Measurements from ENCODE around the gene GSTT2.
"Not testable (repeated sequence)": the region's sequence is repeated elsewhere in the genome, so short reads cannot be mapped to it uniquely, and the experiment has no call there.

GSTT2 gene

GRCh38 chr22:23979557-23980240, at the start of gene GSTT2:
GSTT2 (plus strand) TSS chr22:23980134.
- not testable (repeated sequence) for DNase-seq

- no peak for DNase-seq
These were observed 41.5 kb upstream of the GSTT2 start for GRCh38 chr22:23938328-23939016.

DNA sequence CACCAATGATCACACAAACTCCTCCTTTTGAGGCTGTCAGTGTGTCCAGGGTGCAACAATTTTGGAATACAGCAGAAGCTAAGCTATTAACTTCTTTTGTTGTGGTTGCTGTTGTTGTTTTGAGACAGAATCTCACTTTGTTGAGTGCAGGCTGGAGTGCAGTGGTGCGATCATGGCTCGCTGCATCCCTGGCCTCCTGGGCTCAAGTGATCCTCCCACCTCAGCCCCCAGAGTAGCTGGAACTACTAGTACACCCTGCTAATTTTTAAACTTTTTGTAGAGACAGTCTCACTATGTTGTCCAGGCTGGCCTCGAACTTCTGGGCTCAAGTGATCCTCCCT, 40.9 kb upstream of the GSTT2 start:
- no peak for DNase-seq

- not testable (repeated sequence) for DNase-seq
These were observed 39.8 kb upstream of the GSTT2 start for GRCh38 chr22:23940166-23940565.

DNA sequence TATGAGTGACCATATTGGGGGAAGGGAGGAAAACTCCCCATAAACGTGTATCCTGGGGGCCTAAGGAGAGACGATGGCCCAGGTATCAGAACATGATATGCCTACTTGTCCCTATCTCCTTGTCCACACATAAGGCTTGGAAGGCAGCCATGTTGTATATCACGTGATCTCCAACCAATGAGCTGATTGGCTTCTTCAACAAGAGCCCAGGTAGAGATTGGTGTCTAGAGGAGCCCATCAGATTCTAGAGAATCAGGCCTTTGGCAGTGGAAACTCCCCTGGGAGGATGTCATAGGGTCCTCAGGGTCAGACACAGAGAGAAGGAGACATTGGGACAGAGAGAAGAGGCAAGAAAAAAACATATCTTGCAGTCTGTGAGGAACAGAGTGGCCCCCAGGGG, 32.5 kb upstream of the GSTT2 start:
- DNase-seq = not testable (repeated sequence)

GRCh38 chr22:23949764-23950163, 30.2 kb upstream of the GSTT2 start:
- DNase-seq = not testable (repeated sequence)

GRCh38 chr22:23951383-23951782, 28.6 kb upstream of the GSTT2 start:
- DNase-seq = not testable (repeated sequence)

GRCh38 chr22:23952794-23953405, 27.0 kb upstream of the GSTT2 start:
- not testable (repeated sequence) for DNase-seq

DNA sequence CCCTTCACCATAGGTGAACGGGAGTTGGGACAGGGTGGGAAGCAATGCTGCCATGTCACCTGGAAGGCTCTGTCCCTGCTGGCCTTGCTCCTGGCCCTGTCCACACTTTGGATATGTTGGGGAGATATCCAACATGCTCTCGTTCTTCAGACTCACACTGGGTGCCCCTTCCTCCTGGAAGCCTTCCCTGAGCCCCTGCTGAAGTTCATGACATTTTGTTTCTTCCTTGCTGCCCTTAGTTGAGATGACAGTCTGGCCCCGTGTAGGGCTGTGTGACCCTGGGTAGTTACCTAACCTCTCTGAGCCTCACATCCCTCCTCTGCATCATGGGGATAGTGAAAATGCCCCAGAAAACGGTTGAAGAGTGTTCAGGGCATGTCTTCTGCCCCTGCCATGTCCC, 26.4 kb upstream of the GSTT2 start:
- not testable (repeated sequence) for DNase-seq

DNA sequence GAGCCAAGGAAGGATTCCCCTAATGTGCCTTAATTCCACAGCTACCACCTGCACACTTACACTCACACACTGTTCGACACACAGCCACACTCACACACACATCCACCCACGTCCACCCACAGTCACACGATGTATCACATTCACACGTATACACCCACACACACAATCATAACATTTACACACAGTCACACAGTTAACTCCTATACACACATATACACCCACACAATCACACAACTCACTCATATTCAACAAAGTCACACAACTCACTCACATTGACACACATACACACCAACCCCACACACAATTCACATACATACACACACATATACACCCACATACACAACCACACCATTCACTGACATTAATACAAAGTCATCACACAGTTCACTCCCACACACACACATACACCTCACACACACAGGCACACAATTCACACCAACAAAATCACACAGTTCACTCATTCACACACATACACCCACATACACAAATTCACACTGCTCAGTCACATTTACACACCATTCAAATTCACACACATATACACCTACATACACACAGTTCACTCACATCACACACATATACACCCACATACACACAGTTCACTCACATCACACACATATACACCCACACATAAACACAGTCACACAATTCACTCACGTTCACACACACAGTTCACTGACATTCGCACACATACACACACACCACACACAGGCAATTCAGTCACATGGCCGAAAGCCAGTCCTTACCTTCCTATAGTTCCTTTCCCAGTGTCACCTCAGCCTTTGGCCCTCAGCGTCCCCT, 25.5 kb upstream of the GSTT2 start:
- DNase-seq = not testable (repeated sequence)

DNA sequence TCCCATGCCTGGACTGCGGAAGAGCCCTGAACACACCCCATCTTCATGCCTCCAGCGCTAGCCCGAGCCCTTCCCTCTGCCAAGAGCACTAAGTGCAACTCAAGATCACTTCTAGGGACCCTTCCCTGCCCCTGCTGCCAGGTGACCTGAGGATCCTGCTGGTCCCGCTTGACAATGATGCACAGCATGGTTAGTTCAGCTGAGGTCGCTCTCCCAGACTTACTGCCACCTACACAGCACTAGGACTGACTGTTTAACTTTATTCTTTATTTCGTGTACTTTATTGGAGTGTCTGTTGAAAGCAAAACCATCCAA, 25.0 kb upstream of the GSTT2 start:
- not testable (repeated sequence) for DNase-seq

DNA sequence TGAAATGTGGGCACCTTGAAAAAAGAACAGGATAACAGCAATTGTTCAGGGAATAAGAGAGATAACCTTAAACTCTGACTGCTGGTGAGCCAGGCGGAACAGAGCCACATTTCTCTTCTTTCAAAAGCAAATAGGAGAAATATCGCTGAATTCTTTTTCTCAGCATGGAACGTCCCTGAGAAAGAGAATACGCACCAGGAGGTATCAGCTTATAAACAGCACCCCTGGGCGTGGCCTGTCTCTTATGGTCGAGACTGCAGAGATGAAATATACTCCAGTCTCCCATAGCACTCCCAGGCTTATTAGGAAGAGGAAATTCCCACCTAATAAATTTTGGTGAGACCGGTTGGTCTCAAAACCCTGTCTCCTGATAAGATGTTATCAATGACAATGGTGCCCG, 24.0 kb upstream of the GSTT2 start:
- not testable (repeated sequence) for DNase-seq

DNA sequence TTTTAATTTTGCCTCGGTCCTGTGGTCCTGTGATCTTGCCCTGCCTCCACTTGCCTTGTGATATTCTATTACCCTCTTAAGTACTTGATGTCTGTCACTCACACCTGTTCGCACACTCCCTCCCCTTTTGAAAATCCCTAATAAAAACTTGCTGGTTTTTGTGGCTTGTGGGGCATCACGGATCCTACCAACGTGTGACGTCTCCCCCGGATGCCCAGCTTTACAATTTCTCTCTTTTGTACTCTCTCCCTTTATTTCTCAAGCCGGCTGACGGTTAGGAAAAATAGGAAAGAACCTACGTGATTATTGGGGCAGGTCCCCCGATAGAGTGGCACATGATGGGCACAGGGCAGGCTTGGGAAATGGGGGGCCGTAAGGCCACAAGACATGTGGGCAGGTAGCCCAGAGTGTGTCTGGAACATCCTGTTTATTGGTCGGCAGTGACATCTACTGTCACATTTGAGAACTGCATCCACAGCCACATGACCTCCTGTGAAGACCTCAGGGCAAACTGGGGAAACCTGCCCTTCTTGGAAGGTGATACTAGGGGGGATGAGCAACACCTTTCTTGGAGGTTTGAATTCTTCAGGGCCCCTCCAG, 23.5 kb upstream of the GSTT2 start:
- not testable (repeated sequence) for DNase-seq

DNA sequence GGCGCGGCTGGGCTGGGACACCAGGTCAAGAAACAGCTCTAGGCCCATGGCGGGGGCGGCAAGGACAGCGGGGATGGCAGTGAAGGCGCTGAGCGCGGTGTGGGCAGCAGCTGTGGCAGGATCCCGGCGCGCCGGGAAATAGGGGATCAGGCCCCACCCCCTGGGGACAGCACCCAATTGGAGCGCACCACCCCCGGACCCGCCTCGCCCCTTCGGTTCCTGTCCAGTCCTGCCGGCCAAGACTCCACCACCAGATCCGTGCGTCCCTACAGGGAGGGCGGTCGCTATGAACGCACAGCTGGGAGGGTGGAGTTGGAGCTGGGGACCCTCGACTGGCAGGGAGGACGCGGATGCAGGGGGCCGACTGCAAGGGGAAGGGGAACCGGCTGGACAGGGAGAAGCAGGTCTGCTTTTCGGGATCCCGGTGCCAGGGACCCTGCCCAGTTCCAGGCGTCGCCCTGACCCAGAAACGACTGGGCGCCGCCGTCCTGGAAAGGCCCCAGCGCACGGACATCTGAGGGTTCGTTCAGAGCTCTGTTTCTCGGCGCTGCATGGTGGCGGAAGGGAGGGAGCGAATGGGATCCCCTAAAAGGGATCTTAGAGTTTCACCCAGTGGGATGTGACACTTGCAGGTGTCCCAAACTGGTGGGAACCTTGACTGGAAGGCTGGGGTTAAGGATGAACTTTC, 18.7 kb upstream of the GSTT2 start, which contains the start of gene GSTT2B:
Gene GSTT2B (minus strand): TSS at position 112 of the 688 bp plus-strand sequence. CDS start 64 bp downstream, at position 48.
- not testable (repeated sequence) for DNase-seq

DNA sequence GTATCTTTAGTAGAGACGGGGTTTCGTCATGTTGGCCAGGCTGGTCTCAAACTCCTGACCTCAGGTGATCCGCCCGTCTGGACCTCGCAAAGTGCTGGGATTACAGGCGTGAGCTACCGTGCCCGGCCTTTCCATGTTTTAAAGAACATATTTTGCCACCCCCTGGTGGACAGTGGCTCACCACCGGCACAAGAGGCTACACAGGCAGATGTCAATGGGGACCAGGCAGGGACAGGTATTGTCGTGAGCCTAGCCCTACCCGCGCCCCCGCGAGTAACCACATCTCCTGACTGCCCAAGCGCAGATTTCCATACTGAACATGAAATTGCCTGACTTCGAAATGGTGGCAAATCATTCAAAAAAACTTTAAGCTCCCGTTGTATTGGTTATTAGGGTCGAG, 13.8 kb upstream of the GSTT2 start:
- not testable (repeated sequence) for DNase-seq

DNA sequence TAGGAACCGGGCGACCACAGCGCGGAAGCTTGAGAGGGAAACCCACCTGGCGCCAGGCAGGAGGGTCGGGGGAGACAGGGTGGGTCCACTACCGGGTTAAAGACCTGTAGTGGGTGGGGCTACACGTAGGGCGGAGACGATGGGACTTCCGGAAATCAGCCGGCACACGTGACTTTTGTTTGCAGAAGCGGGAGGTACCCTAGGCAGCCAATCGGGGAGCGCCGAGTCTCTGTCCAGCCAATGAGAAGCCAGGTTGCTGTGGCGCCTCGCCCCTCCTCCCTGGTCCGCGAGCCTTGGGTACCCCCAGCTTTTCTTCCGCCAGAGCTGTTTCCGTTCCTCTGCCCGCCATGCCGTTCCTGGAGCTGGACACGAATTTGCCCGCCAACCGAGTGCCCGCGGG, 13.4 kb upstream of the GSTT2 start, which contains the start of gene DDTL:
Gene DDTL (plus strand): TSS at position 321 of the 400 bp plus-strand sequence. CDS start 27 bp downstream, at position 348.
- not testable (repeated sequence) for DNase-seq

DNA sequence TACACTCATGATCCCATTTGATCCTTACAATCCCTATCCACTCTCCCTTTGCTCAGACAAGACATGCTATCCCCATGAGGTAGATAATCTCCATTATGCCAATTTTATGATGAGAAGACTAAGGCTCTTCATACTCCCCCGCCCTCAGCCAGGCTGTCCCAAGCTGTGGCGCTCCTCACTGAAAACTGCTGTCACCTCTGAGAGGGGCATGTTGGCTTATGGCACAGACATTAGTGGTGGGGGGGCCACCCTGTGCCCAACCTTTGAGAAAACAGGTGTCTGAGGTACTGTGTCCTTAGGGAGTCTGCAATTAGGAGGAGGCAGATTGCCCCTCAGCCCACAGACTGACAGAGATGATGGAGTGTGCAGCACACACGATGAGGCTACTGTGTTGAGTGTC, 10.9 kb upstream of the GSTT2 start:
- no peak for DNase-seq

DNA sequence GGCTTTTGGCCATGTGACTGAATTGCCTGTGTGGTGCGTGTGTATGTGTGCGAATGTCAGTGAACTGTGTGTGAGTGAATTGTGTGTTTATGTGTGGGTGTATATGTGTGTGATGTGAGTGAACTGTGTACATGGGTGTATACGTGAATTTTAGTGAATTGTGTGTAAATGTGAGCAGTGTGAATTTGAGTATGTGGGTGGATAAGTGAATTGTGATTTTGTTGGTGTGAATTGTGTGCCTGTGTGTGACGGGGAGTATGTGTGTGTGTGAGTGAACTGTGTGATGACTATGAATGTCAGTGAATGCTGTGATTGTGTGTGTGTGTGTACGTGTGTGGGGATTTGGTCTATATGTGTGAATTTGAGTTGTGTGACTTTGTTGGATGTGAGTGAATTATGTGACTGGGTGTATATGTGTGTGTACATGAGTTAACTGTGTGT, 9.7 kb upstream of the GSTT2 start:
- DNase-seq = no peak

DNA sequence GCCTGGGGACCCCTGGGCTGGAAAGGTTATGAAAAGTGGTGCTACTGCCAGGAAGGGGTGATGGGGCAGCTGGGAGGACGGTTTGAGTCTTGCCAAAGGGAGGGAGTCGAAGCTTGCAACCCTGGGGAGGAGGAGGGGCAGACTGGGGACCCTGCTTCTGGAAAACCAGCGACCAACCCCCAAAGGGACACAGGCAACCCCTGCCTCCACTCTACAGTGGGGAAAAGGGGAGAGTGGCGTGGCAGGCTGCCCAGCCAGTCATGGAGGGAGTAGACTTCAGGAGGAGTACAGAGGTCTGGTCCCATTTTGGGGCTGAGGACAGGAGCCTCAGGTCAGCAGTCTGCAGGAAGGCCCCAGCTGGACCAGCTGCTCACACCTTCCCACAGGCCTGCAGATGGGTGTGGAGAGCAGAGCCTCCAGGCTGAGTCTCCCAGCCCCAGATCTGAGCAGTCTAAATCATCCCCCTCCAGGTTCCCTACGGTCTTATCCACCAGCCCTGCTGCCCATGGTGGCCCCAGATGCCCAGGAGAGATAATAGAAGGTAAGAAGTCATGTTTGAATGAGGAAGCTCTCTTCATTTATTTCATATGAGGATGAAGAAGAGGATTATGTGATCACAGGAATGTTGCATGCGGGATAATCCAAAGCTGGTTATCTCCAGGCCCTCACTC, 9.0 kb upstream of the GSTT2 start:
- DNase-seq = no peak

DNA sequence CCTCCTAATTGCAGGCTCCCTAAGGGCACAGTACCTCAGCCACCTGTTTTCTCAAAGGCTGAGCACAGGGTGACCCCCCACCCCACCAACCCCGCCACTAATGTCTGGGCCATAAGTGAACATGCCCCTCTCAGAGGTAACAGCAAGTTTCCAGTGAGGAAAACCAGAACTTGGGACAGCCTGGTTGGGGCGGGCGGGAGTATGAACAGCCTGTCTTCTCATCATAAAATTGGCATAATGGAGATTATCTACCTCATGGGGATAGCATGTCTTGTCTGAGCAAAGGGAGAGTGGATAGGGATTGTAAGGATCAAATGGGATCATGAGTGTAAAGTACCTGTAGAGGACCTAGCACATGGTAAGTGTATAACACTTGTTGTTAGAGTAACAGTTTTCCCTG, 8.0 kb upstream of the GSTT2 start:
- not testable (repeated sequence) for DNase-seq

DNA sequence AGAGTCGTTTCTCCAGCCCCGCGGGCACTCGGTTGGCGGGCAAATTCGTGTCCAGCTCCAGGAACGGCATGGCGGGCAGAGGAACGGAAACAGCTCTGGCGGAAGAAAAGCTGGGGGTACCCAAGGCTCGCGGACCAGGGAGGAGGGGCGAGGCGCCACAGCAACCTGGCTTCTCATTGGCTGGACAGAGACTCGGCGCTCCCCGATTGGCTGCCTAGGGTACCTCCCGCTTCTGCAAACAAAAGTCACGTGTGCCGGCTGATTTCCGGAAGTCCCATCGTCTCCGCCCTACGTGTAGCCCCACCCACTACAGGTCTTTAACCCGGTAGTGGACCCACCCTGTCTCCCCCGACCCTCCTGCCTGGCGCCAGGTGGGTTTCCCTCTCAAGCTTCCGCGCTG, 5.6 kb upstream of the GSTT2 start, which contains the start of gene DDT:
Gene DDT (minus strand): TSS at position 97 of the 400 bp plus-strand sequence. CDS start 27 bp downstream, at position 70.
- not testable (repeated sequence) for DNase-seq

All from NCI-H2081 treated with DMSO at 0.1 percent for 48 hours (cell line).